Panc1 (cell line): ENCODE measurements around the gene RER1. TPM values are rescaled to one million over a fixed set of nuclear protein-coding genes. Genes with fewer than 3 reads are reported as not detected.
A peak's percentile ranks its signal among the peaks of the same experiment; 100 is the strongest.

ENCODE experiments used
- ATAC-seq: fragments of 200-7000 bp; cut with Tn5 transposase; 2 replicates; pipeline ENCODE4 v1.9.1; 2020; ENCODE audit warnings: mild to moderate bottlenecking, moderate library complexity
- BruUV-seq: library from RNA; stranded (reverse); fragments of 400-500 nt; replicated peaks from 2 replicates; lab custom pipeline; 2021; lab: Mats Ljungman, UMichigan
- CTCF ChIA-PET: fragments of 300-600 bp; sonication (Branson Sonifier 250); formaldehyde crosslinking; loops from one replicate; lab custom pipeline; 2022; ENCODE audit warnings: antibody characterized with exemption; lab: Charles Lee
- POLR2A ChIA-PET: fragments of 300-600 bp; sonication (Branson Sonifier 250); formaldehyde crosslinking; loops from one replicate; lab custom pipeline; 2022; ENCODE audit warnings: antibody characterized with exemption; lab: Charles Lee
- DNase-seq: peaks from one replicate; pipeline ENCODE4 v3.0.0-alpha.2; 2010; ENCODE audit warnings: low read depth, low spot score
- H3K27ac ChIP-seq: 2 replicates; pipeline ENCODE4 v1.5.1; 2011; ENCODE audit warnings: mild to moderate bottlenecking, low read length, inconsistent platforms
- H3K27me3 ChIP-seq: fragments of 200-500 bp; sonication (Bioruptor generic); 2 replicates; pipeline ENCODE4 v1.6.0; 2014; ENCODE audit warnings: low read length, inconsistent platforms; ENCODE audit not compliant: control insufficient read depth, insufficient read depth
- H3K36me3 ChIP-seq: fragments of 200-500 bp; sonication (Bioruptor generic); 2 replicates; pipeline ENCODE4 v1.5.1; 2014; ENCODE audit warnings: inconsistent platforms, mild to moderate bottlenecking, low read length, moderate library complexity; ENCODE audit not compliant: control insufficient read depth, insufficient read depth
- H3K4me1 ChIP-seq: 2 replicates; pipeline ENCODE4 v1.5.1; 2011; ENCODE audit warnings: inconsistent platforms, mild to moderate bottlenecking, low read length, moderate library complexity; ENCODE audit not compliant: control insufficient read depth, insufficient read depth
- H3K4me3 ChIP-seq, 2 experiments: 2 replicates each; pipeline ENCODE4 v1.5.1; 2011 to 2012; ENCODE audit warnings: low read depth in 2 of 2, low read length in 2 of 2, mild to moderate bottlenecking in 2 of 2, inconsistent platforms in 1 of 2, moderate library complexity in 1 of 2
- H3K9me3 ChIP-seq: fragments of 200-500 bp; sonication (Bioruptor generic); 2 replicates; pipeline ENCODE4 v1.5.1; 2014; ENCODE audit warnings: low read depth, mild to moderate bottlenecking, inconsistent platforms, low read length, moderate library complexity; ENCODE audit not compliant: control insufficient read depth, insufficient read depth
- POLR2AphosphoS5 ChIP-seq: IDR thresholded peaks from 2 replicates; pipeline ENCODE4 v1.6.1; 2012; ENCODE audit warnings: mild to moderate bottlenecking, low read depth, low read length, moderate library complexity
- SIN3A ChIP-seq: IDR thresholded peaks from 2 replicates; pipeline ENCODE4 v1.6.1; 2012; ENCODE audit warnings: low read depth, mild to moderate bottlenecking, low read length, moderate library complexity, borderline replicate concordance; ENCODE audit not compliant: insufficient read depth
- TCF7L2 ChIP-seq: IDR thresholded peaks from 2 replicates; pipeline ENCODE4 v1.6.1; 2011; ENCODE audit warnings: mild to moderate bottlenecking, low read depth, low read length, inconsistent platforms
- in situ Hi-C: cut with HindIII; loops from 2 replicates; pipeline ENCODE4 v1.10.0; 2016; ENCODE audit warnings: low sequenced_read_pairs, low pct_unique_long_range_greater_than_20kb
- intact Hi-C: fragments of 100-400 bp; cut with micrococcal nuclease; formaldehyde crosslinking; loops from one replicate; pipeline ENCODE4 v1.10.0; 2022; ENCODE audit not compliant: unreplicated experiment
- total RNA-seq: library from RNA; stranded (reverse); gene quantifications from one replicate; pipeline ENCODE4 v1.2.1, GENCODE V29; 2021; ENCODE audit not compliant: unreplicated experiment
- TF ChIP-seq, protein P1 (sequence below), 2 experiments: IDR thresholded peaks; 2 replicates each; pipeline ENCODE4 v1.6.1; 2011 to 2012; ENCODE audit warnings: low read depth in 2 of 2, control low read depth in 1 of 2, low read length in 1 of 2, mild to moderate bottlenecking in 1 of 2, moderate library complexity in 1 of 2; ENCODE audit not compliant: insufficient read depth in 1 of 2
- TF ChIP-seq, protein P2 (sequence below): fragments of 450-650 bp; IDR thresholded peaks from 2 replicates; pipeline ENCODE4 v1.5.1; 2017; ENCODE audit warnings: mild to moderate bottlenecking

RER1 gene
- total RNA-seq, 1 experiment from 2014 or later: 235 TPM

DNA sequence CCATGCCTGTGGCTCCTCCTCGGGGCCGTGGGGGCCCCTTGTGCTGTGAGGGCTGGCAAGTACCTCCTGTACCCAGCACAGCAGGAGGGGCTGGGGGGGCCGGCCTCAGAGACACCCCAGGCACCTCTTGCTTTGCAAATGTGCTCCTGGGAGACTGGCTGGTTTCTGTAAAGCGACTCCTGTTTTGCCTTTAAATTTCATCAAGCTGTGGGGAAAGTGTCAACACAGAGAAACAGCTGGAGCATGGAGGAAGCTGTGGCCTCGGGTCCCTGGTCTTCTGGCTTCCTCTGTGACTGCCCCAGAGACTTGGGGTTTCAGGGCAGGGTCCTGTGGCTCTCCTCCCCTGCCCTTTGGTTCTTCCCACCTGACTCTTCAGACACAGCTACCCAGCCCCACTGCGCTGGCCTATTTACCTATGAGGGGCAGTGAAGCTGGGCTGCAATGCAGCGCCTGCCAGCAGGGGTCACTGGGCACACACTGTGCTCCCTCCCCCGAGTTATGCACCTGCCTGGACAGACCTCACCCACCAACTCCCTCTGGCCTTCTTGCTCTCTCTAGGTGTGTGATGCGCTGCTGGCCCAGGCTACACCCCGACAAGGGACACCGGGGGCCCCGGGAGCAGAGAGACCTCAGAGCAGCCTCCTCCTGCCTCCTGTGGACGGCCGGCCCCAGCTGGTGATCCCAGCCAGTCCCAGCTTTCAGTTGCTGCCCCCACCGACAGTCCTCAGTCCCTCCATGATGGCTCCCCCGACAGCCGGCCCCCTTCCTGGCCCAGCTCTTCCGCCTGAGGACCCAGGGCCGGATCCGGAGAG, 38.3 kb downstream of the RER1 start:
- no TSS peak for BruUV-seq
- ATAC-seq: peak; percentile 60
- TF ChIP-seq, protein P1, sequence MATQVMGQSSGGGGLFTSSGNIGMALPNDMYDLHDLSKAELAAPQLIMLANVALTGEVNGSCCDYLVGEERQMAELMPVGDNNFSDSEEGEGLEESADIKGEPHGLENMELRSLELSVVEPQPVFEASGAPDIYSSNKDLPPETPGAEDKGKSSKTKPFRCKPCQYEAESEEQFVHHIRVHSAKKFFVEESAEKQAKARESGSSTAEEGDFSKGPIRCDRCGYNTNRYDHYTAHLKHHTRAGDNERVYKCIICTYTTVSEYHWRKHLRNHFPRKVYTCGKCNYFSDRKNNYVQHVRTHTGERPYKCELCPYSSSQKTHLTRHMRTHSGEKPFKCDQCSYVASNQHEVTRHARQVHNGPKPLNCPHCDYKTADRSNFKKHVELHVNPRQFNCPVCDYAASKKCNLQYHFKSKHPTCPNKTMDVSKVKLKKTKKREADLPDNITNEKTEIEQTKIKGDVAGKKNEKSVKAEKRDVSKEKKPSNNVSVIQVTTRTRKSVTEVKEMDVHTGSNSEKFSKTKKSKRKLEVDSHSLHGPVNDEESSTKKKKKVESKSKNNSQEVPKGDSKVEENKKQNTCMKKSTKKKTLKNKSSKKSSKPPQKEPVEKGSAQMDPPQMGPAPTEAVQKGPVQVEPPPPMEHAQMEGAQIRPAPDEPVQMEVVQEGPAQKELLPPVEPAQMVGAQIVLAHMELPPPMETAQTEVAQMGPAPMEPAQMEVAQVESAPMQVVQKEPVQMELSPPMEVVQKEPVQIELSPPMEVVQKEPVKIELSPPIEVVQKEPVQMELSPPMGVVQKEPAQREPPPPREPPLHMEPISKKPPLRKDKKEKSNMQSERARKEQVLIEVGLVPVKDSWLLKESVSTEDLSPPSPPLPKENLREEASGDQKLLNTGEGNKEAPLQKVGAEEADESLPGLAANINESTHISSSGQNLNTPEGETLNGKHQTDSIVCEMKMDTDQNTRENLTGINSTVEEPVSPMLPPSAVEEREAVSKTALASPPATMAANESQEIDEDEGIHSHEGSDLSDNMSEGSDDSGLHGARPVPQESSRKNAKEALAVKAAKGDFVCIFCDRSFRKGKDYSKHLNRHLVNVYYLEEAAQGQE (IDR thresholded peaks at IDR 0.05; ENCODE audit: insufficient read depth in 1 of 2, low read depth in 2 of 2, low read length in 1 of 2): no peak
- TF ChIP-seq, protein P2, sequence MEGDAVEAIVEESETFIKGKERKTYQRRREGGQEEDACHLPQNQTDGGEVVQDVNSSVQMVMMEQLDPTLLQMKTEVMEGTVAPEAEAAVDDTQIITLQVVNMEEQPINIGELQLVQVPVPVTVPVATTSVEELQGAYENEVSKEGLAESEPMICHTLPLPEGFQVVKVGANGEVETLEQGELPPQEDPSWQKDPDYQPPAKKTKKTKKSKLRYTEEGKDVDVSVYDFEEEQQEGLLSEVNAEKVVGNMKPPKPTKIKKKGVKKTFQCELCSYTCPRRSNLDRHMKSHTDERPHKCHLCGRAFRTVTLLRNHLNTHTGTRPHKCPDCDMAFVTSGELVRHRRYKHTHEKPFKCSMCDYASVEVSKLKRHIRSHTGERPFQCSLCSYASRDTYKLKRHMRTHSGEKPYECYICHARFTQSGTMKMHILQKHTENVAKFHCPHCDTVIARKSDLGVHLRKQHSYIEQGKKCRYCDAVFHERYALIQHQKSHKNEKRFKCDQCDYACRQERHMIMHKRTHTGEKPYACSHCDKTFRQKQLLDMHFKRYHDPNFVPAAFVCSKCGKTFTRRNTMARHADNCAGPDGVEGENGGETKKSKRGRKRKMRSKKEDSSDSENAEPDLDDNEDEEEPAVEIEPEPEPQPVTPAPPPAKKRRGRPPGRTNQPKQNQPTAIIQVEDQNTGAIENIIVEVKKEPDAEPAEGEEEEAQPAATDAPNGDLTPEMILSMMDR: peak; percentile 88
- Histone ChIP-seq H3K9me3 (no peaks in the 10 kb centered on the region), H3K4me3 (no peak overlapping the region), H3K4me1 (peaks cover 3% of the 10 kb centered on the region; the same call in 1 of the 2 replicates), H3K27ac (no peak overlapping the region), H3K36me3 (no peaks in the 10 kb centered on the region), H3K27me3 (no peaks in the 10 kb centered on the region)
- DNase-seq: no peak
- in situ Hi-C loops (no loop called here), intact Hi-C loops (no loop called here)
- POLR2A ChIA-PET: no interaction called here
- CTCF ChIA-PET: interaction anchor here (0.6 to 1.3 kb wide), 4 partner anchors 10 to 73 kb away, joined by 3 to 8 read pairs (median 4); no protein-coding TSS in a partner anchor

DNA sequence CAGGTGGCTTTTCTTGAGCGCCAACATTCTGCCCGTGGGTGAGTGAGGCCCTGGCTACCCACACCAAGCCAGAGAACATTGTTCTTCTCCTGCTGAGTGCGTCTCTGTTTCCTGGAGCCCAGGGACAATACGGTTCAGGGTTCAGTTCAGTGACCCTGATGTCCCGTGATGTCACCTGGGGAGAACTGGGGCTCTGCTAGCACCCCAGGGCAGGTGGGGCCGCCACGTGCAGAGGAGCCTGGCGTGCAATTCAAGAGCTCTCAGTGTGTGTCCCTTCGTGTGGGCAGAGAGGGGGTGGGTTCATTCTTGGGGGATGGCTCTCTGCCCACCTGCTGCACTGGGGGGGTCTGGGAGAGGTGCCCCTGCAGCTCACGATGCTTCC, 38.9 kb downstream of the RER1 start:
- DNase-seq: no peak
- Histone ChIP-seq H3K27me3 (no peaks in the 10 kb centered on the region), H3K9me3 (no peaks in the 10 kb centered on the region), H3K36me3 (no peaks in the 10 kb centered on the region), H3K27ac (no peak overlapping the region), H3K4me3 (no peak overlapping the region), H3K4me1 (peaks cover 3% of the 10 kb centered on the region; the same call in 1 of the 2 replicates)
- TF ChIP-seq, protein P1 (IDR thresholded peaks at IDR 0.05; ENCODE audit: insufficient read depth in 1 of 2, low read depth in 2 of 2, low read length in 1 of 2): no peak
- TF ChIP-seq SIN3A: no peak
- no peak for TF ChIP-seq POLR2AphosphoS5
- no peak for TF ChIP-seq TCF7L2
- TF ChIP-seq, protein P2: no peak
- in situ Hi-C loops: no loop called here
- no peak for ATAC-seq
- intact Hi-C loops: no loop called here
- CTCF ChIA-PET: interaction anchor here (0.6 to 1.3 kb wide), 3 partner anchors 15 to 73 kb away, joined by 3 to 8 read pairs (median 3); no protein-coding TSS in a partner anchor
- POLR2A ChIA-PET: no interaction called here
- no TSS peak for BruUV-seq
